ENCODE measurements around the gene CCDC91.
"Not testable (repeated sequence)": the region's sequence is repeated elsewhere in the genome, so short reads cannot be mapped to it uniquely, and the experiment has no call there.

The CCDC91 gene

DNA sequence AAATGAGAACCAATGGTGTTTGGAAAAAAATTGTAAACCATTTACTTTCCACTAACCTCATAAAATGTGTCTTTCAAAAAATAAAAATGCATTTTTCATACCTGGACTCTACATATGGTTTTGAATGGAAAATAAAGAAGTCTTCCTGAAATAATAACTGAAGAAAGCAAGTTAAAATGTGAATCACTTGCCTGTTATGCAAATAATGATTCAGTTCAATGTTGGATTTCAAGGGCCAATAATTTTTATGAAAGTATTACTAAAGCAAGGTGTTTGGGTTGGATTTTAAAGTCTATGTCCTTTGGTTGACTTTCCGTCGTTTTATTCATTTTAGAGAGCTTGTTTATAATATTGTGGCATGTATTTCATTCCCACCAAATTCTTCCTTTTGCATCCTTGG, 138.7 kb downstream of the CCDC91 start:
- TF ChIP-seq, protein P1, sequence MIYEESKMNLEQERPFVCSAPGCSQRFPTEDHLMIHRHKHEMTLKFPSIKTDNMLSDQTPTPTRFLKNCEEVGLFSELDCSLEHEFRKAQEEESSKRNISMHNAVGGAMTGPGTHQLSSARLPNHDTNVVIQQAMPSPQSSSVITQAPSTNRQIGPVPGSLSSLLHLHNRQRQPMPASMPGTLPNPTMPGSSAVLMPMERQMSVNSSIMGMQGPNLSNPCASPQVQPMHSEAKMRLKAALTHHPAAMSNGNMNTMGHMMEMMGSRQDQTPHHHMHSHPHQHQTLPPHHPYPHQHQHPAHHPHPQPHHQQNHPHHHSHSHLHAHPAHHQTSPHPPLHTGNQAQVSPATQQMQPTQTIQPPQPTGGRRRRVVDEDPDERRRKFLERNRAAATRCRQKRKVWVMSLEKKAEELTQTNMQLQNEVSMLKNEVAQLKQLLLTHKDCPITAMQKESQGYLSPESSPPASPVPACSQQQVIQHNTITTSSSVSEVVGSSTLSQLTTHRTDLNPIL (CRISPR knock-in tag; IDR thresholded peaks at IDR 0.05; ENCODE audit: low read depth) = no peak
- no peak for TF ChIP-seq ZFP3 (CRISPR knock-in tag; IDR thresholded peaks at IDR 0.05)
- no peak for TF ChIP-seq OSR1 (CRISPR knock-in tag; IDR thresholded peaks at IDR 0.05)
- TF ChIP-seq ZFP30 (CRISPR knock-in tag; IDR thresholded peaks at IDR 0.05) = no peak
- TF ChIP-seq, protein P2, sequence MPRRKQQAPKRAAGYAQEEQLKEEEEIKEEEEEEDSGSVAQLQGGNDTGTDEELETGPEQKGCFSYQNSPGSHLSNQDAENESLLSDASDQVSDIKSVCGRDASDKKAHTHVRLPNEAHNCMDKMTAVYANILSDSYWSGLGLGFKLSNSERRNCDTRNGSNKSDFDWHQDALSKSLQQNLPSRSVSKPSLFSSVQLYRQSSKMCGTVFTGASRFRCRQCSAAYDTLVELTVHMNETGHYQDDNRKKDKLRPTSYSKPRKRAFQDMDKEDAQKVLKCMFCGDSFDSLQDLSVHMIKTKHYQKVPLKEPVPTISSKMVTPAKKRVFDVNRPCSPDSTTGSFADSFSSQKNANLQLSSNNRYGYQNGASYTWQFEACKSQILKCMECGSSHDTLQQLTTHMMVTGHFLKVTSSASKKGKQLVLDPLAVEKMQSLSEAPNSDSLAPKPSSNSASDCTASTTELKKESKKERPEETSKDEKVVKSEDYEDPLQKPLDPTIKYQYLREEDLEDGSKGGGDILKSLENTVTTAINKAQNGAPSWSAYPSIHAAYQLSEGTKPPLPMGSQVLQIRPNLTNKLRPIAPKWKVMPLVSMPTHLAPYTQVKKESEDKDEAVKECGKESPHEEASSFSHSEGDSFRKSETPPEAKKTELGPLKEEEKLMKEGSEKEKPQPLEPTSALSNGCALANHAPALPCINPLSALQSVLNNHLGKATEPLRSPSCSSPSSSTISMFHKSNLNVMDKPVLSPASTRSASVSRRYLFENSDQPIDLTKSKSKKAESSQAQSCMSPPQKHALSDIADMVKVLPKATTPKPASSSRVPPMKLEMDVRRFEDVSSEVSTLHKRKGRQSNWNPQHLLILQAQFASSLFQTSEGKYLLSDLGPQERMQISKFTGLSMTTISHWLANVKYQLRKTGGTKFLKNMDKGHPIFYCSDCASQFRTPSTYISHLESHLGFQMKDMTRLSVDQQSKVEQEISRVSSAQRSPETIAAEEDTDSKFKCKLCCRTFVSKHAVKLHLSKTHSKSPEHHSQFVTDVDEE (CRISPR knock-in tag; IDR thresholded peaks at IDR 0.05) = no peak
- TF ChIP-seq GLIS3 (CRISPR knock-in tag; IDR thresholded peaks at IDR 0.05) = no peak
- no peak for TF ChIP-seq ARNTL (CRISPR knock-in tag; IDR thresholded peaks at IDR 0.05; ENCODE audit: borderline replicate concordance, low read depth)
- no peak for TF ChIP-seq TCF4 (CRISPR knock-in tag; IDR thresholded peaks at IDR 0.05; ENCODE audit: borderline replicate concordance)
- TF ChIP-seq CSDC2 (CRISPR knock-in tag; IDR thresholded peaks at IDR 0.05) = no peak
- no peak for TF ChIP-seq BACH2 (CRISPR knock-in tag; IDR thresholded peaks at IDR 0.05; ENCODE audit: borderline replicate concordance)
- TF ChIP-seq ESRRG (CRISPR knock-in tag; IDR thresholded peaks at IDR 0.05) = no peak
- TF ChIP-seq, protein P3, sequence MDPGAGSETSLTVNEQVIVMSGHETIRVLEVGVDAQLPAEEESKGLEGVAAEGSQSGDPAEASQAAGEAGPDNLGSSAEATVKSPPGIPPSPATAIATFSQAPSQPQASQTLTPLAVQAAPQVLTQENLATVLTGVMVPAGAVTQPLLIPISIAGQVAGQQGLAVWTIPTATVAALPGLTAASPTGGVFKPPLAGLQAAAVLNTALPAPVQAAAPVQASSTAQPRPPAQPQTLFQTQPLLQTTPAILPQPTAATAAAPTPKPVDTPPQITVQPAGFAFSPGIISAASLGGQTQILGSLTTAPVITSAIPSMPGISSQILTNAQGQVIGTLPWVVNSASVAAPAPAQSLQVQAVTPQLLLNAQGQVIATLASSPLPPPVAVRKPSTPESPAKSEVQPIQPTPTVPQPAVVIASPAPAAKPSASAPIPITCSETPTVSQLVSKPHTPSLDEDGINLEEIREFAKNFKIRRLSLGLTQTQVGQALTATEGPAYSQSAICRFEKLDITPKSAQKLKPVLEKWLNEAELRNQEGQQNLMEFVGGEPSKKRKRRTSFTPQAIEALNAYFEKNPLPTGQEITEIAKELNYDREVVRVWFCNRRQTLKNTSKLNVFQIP (CRISPR knock-in tag; IDR thresholded peaks at IDR 0.05; ENCODE audit: borderline replicate concordance, low read depth) = no peak
- TF ChIP-seq ZC3H10 (CRISPR knock-in tag; IDR thresholded peaks at IDR 0.05) = no peak
- TF ChIP-seq RARB (CRISPR knock-in tag; IDR thresholded peaks at IDR 0.05) = no peak
- no peak for TF ChIP-seq ISL1 (CRISPR knock-in tag; IDR thresholded peaks at IDR 0.05)
- no peak for ATAC-seq

DNA sequence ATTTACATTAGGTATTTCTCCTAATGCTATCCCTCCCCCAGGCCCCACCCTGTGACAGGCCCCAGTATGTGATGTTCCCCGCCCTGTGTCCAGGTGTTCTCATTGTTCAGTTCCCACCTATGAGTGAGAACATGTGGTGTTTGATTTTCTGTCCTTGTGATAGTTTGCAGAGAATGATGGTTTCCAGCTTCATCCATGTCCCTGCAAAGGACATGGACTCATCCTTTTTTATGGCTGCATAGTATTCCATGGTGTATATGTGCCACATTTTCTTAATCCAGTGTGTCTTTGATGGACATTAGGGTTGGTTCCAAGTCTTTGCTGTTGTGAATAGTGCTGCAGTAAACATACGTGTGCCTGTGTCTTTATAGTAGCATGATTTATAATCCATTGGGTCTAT, 139.5 kb downstream of the CCDC91 start:
- ATAC-seq = not testable (repeated sequence)

DNA sequence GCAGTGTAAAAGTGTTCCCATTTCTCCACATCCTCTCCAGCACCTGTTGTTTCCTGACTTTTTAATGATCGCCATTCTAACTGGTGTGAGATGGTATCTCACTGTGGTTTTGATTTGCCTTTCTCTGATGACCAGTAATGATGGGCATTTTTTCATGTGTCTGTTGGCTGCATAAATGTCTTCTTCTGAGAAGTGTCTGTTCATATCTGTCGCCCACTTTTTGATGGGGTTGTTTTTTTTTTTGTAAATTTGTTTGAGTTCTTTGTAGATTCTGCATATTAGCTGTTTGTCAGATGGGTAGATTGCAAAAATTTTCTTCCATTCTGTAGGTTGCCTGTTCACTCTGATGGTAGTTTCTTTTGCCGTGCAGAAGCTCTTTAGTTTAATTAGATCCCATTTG, 140.0 kb downstream of the CCDC91 start:
- not testable (repeated sequence) for ATAC-seq

DNA sequence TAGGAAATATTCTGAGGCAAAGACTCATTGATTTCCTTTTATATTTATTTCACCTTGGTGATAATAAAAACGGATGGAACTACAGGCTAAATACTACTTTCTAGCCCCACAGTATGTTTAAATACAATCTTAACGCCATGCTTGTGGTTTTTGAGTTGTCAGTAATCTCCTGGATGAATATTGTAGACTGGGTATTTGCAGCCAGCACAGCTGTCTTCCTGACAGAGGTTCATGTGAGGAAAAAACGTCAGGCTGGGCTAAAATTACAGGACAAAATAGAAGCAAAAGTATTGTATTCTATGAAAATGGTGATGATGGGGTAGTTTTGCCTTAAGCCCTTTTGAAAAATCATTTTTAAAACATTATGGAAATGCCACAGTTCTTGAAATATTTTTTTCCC, 140.9 kb downstream of the CCDC91 start:
- TF ChIP-seq ZNF565 (CRISPR knock-in tag; conservative IDR thresholded peaks at IDR 0.05; ENCODE audit: low read depth) = no peak
- no peak for ATAC-seq

DNA sequence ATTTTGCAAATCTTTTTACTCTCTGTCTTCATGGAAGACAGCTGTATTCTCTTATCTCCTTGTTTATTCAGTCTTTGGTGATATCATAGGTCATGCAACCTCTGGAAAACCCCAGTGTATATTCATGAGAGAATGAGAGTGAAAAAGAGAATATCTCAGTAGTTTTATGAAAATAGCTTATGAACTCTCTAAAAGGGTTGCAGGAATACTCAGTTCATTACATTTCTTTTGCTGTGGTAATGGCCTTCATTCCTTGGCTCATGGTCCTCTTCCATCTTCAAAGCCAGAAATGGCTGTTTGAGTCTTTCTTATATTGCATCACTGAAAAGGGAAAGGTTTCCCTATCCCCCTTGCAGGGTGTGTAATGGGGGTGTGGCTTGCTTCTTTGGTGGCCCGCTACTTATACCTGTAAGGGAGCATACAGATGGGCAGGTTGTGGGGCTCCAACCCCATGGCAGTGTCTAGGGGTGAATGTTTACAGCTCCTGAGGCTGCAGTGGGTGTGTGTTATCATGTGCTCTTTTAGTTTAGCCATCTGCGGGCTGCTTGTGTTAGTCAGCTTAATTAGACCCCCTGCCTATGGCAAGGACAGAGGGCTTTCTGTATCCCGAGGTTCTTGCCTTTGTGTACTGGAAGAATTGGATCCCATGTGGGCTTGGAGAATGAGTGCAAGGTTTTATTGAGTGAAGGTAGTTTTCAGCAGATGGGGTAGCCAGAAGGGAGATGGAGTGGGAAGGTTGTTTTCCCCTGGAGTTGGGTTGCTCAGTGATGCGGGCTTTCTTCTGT, 150.2 kb downstream of the CCDC91 start:
- TF ChIP-seq ZNF8 (CRISPR knock-in tag; IDR thresholded peaks at IDR 0.05) (no peak), TOX (CRISPR knock-in tag; IDR thresholded peaks at IDR 0.05; ENCODE audit: borderline replicate concordance) (no peak), ZFP30 (CRISPR knock-in tag; IDR thresholded peaks at IDR 0.05) (no peak), ARNTL (CRISPR knock-in tag; IDR thresholded peaks at IDR 0.05; ENCODE audit: borderline replicate concordance, low read depth) (no peak), ISL1 (CRISPR knock-in tag; IDR thresholded peaks at IDR 0.05) (no peak), ESRRG (CRISPR knock-in tag; IDR thresholded peaks at IDR 0.05) (no peak), SNAI2 (CRISPR knock-in tag; IDR thresholded peaks at IDR 0.05) (no peak)
- TF ChIP-seq, protein P4, sequence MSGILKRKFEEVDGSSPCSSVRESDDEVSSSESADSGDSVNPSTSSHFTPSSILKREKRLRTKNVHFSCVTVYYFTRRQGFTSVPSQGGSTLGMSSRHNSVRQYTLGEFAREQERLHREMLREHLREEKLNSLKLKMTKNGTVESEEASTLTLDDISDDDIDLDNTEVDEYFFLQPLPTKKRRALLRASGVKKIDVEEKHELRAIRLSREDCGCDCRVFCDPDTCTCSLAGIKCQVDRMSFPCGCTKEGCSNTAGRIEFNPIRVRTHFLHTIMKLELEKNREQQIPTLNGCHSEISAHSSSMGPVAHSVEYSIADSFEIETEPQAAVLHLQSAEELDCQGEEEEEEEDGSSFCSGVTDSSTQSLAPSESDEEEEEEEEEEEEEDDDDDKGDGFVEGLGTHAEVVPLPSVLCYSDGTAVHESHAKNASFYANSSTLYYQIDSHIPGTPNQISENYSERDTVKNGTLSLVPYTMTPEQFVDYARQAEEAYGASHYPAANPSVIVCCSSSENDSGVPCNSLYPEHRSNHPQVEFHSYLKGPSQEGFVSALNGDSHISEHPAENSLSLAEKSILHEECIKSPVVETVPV (CRISPR knock-in tag; IDR thresholded peaks at IDR 0.05) = no peak
- TF ChIP-seq, protein P3 (CRISPR knock-in tag; IDR thresholded peaks at IDR 0.05; ENCODE audit: borderline replicate concordance, low read depth) = no peak
- TF ChIP-seq, protein P5, sequence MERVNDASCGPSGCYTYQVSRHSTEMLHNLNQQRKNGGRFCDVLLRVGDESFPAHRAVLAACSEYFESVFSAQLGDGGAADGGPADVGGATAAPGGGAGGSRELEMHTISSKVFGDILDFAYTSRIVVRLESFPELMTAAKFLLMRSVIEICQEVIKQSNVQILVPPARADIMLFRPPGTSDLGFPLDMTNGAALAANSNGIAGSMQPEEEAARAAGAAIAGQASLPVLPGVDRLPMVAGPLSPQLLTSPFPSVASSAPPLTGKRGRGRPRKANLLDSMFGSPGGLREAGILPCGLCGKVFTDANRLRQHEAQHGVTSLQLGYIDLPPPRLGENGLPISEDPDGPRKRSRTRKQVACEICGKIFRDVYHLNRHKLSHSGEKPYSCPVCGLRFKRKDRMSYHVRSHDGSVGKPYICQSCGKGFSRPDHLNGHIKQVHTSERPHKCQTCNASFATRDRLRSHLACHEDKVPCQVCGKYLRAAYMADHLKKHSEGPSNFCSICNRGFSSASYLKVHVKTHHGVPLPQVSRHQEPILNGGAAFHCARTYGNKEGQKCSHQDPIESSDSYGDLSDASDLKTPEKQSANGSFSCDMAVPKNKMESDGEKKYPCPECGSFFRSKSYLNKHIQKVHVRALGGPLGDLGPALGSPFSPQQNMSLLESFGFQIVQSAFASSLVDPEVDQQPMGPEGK (CRISPR knock-in tag; IDR thresholded peaks at IDR 0.05; ENCODE audit: borderline replicate concordance) = no peak
- TF ChIP-seq, protein P1 (CRISPR knock-in tag; IDR thresholded peaks at IDR 0.05; ENCODE audit: low read depth) = no peak
- ATAC-seq = no peak

Data from SK-N-SH treated with all-trans-retinoic acid at 6 μM for 48 hours (cell line).